Stimulated activated CD8-positive, alpha-beta memory T cell treated with anti-CD3 and anti-CD28 coated beads, Interleukin-15, amount 100 ng/mL, for 1 hour (primary cell): ENCODE measurements around the gene ERICH6.

ENCODE experiments used
- DNase-seq: peaks from one replicate; pipeline ENCODE4 v3.0.0-alpha.2; 2020; ENCODE audit warnings: low read depth

Gene ERICH6

DNA sequence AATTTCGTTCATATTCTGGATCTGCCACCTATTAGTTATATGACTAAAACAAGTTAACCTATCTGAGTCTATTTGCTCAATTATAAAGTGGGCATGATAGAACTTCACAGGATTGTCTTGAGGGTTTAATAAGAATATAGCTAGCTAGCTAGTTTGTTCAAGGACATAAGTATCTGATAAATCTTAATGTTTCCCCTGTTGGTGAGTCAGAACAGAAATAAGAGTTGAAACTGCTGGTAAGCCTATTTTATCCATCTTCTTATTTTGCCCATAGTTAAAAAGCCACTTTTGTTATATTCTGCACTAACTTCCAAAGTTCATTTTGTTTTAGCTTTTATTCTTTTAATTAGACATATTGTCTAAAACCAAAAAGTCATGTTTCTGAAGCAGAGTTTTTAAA lies 91.2 kb downstream of the ERICH6 start:
- DNase-seq, result no peak

- DNase-seq, result no peak
Observed at GRCh38 chr3:150611666-150612065, 92.1 kb downstream of the ERICH6 start.

- DNase-seq, result no peak
Observed at GRCh38 chr3:150610785-150611184, 92.9 kb downstream of the ERICH6 start.

DNA sequence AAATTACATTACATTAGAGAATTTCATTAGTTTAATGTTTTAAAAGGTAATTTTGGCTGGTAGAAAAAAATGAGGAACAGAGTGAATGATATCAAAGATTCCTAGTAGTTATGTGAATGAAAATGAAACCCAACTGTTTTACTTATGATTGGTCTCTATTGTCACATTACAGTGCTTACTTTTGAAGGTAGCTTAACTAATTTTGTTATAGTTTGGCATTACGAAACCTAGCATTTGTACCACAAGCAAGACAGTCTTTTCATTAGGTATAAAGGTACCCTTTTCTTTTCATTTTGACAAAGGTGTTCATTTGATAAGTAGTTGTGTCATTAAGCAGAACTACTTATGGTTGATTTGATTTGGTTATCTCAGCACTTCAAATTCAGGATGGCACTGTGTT lies 93.7 kb downstream of the ERICH6 start:
- DNase-seq, result no peak
